Neural progenitor cell (in vitro differentiated cells): ENCODE results near the gene BCAP31.

Experiments used
- EZH2 ChIP-seq: fragments of 200-600 bp; sonication (generic); IDR thresholded peaks from 2 replicates; pipeline ENCODE4 v1.6.1; 2017; ENCODE audit warnings: antibody characterized with exemption, mild to moderate bottlenecking, moderate library complexity
- TF ChIP-seq, protein P1 (sequence below): fragments of 200-600 bp; sonication (generic); IDR thresholded peaks from 2 replicates; pipeline ENCODE4 v1.5.1; 2017; ENCODE audit warnings: antibody characterized with exemption, mild to moderate bottlenecking

DNA sequence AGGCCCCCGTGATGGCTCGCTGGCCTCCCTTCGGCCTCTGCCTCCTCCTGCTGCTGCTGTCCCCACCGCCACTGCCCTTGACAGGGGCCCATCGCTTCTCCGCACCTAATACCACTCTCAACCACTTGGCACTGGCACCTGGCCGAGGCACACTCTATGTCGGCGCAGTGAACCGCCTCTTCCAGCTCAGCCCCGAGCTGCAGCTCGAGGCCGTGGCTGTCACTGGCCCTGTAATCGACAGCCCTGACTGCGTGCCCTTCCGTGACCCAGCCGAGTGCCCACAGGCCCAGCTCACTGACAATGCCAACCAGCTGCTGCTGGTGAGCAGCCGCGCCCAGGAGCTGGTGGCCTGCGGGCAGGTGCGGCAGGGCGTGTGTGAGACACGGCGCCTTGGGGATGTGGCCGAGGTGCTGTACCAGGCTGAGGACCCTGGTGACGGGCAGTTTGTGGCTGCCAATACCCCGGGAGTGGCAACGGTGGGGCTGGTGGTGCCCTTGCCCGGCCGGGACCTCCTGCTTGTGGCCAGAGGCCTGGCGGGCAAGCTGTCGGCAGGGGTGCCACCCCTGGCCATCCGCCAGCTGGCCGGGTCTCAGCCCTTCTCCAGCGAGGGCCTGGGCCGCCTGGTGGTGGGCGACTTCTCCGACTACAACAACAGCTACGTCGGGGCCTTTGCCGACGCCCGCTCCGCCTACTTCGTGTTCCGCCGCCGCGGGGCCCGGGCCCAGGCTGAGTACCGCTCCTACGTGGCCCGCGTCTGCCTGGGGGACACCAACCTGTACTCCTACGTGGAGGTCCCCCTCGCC lies 42.9 kb upstream of the BCAP31 start:
- TF ChIP-seq, protein P1, sequence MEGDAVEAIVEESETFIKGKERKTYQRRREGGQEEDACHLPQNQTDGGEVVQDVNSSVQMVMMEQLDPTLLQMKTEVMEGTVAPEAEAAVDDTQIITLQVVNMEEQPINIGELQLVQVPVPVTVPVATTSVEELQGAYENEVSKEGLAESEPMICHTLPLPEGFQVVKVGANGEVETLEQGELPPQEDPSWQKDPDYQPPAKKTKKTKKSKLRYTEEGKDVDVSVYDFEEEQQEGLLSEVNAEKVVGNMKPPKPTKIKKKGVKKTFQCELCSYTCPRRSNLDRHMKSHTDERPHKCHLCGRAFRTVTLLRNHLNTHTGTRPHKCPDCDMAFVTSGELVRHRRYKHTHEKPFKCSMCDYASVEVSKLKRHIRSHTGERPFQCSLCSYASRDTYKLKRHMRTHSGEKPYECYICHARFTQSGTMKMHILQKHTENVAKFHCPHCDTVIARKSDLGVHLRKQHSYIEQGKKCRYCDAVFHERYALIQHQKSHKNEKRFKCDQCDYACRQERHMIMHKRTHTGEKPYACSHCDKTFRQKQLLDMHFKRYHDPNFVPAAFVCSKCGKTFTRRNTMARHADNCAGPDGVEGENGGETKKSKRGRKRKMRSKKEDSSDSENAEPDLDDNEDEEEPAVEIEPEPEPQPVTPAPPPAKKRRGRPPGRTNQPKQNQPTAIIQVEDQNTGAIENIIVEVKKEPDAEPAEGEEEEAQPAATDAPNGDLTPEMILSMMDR: no peak
- TF ChIP-seq EZH2: no peak
